GM19239 (cell line): ENCODE data around the gene FKBP8.

Experiments
- DNase-seq: peaks from one replicate; pipeline ENCODE4 v3.0.0; 2011; ENCODE audit warnings: low spot score; ENCODE audit not compliant: insufficient read length
- FAIRE-seq: peaks from 2 replicates; lab custom pipeline; 2011; peaks lifted over from hg19 to GRCh38; lab: Jason Lieb, UNC

Gene FKBP8

DNA sequence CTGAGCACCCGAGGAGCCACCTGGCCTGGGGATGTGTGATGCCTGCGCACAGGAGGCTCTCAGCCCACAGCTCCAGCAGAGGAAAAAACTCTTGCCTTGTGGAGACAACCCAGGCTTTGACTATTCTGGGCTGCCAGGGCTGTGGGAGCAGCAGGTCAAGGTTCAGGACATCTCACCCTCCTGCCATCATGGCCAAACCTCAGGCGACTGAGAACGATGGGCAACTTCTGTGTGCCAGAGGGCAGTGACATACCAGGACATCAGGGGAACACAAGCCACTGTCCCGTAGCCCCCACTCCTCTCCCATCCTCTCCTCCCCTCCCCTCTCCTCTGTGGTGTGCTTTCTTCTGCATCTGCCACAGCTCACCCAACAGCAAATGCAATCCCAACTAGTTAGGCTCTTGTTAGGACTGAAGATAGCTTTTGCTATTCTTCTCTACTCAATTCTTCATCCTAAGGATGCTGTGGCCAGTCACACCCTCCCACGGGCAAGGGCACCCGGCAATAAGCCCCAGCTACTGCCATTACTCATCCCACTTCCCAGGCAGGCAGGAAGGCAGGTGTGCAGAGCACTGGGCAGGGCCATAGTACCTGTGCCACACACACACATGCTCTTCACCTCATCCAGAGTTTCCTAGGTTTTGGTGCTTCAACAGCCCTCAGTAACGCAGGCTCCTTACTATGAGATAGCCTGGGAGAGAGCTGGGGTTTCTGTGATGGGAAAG lies 38.3 kb downstream of the FKBP8 start:
- no peak for FAIRE-seq

DNA sequence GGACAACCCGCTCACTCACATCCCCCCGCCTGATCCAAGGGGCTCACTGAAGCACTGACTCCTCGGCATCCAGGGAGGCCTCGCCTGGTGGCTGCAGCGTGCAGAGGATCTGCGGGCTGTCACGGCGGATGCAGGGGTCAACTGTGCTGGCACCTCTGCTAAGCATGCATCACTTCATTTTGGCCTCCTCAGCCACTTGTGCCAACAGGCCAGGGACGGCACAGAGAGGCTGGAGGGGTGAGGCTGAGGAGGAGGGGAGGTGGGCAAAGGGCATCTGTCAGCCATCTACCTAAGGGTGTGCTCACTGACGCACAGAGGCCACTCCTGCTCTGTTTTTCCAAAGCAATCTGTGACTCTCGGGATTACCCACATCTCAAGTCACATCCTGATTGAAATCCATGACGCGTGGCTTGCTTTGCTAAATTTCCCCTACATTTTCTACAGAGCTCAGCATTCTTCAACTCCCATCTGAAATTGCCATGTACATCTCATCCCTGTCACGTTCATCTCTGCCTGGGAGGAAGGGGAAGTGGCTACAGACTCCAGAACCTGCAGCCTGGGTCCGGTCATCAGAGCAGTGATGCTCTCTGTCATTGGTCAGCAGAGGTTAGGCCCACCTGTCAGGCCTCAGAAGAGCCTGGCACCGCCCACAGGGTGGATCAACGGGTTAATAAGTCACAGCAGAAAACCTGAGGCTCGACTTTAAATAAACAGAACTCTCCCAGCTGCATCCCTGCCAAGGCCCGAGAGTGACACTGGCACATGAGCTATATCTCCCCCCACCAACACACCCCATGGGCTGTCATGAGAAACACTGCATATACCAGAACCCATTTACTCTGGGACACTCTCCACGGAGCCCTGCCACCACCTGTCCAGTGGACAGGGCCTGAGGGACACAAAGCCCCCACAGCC lies 39.1 kb downstream of the FKBP8 start:
- FAIRE-seq (peak; percentile 97), DNase-seq (peak; percentile 74)

More for the DNA sequence above, 38.3 kb downstream of the FKBP8 start:
- no peak for DNase-seq

DNA sequence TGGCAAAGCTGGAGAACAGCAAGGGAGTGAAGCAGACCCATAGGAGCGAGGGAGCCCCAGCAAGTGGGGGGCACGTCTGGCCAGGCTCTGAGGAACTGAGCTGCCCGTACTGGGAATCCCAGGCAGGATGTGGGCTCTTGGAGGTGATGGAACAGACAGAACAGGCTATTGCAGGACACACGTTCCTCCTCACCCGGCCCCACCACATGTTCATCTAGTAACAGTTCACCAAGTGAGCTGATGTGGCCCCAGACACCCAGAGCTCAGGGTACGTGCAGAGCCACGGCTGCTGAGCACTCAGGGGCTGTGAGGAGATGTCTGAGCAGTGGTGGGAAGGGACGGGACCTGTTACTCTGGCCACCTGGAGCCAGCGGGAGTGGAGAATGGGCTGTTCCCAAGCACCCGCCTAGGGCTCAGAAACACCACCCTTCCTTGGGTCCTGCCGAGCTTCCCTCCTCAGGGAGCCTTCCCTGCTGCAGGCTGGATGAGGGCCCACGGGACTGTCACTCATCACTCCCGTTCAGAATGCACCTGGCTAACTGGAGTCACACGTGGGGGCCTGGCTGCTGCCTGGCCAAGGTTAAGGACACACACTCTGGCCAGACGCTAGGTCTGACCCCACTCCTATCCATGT lies 39.9 kb downstream of the FKBP8 start:
- no peak for DNase-seq
- no peak for FAIRE-seq

DNA sequence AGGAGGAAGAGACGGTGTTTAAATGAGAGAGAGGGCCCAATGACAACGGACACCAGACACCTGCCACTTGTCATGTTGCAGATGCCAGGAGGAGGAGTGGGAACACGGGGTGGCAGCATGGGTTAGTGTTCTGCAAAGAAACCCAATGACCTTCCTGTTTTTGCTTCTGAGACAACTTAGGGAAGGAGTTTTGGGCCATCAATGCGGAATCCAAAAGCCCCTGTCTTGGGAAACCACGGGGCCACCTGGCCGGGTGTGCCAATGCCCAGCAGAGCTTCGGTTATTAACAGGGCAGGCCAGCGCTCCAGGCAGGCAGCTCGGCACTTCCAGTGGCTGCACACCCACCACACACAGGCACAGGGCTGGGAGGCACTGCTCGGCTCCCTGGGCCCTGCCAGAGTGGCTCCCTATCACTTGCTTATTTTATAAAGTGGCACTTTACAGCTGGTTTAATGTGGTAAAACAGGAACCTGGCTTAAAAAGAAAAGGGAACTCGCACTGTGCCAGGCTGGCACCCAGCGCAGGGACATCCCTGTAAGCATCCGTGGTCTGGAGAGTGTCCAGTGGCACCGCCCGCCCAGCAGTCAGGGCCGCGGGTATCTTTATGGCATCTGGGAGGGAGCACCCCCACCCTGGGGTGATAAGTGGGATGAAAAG lies 40.6 kb downstream of the FKBP8 start:
- no peak for DNase-seq
- no peak for FAIRE-seq

DNA sequence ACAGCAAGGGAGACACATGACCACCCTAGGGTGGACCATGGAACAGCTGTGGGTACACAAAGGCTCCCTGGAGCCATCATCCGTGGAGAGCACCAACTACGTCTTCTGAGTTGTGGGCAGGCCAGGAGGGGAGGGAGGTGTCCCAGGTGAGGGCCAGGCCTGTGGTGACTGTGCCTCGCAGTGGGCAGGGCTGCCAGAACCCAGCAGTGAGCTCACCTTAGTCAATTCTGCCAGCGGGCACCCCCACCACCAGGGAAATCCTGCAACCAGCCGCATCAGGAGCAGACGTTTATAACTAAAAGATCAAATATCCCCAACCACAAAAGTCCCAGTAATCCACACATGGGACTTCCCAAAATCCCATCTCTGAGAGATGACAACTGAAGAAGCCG lies 41.1 kb downstream of the FKBP8 start:
- FAIRE-seq, result no peak
- no peak for DNase-seq

DNA sequence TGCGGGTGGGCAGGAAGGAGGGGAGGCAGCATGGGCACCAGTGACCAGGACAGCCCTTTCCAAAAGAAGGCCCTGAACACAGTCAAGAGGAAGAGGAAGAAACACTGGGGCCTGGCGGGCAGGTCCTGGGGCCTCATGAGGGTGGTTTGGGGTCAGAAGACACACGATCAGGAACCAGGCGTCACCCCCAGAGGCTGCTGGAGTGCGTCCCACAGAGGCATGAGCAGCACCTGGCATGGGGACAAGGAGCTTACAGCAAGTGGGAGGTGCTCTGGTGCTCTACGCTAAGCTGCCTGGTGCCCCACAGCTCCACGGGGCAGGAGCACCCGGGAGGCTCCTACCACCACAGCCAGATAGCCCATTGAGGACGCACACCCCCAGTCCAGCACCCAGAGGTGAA lies 41.5 kb downstream of the FKBP8 start:
- FAIRE-seq (no peak), DNase-seq (no peak)

DNA sequence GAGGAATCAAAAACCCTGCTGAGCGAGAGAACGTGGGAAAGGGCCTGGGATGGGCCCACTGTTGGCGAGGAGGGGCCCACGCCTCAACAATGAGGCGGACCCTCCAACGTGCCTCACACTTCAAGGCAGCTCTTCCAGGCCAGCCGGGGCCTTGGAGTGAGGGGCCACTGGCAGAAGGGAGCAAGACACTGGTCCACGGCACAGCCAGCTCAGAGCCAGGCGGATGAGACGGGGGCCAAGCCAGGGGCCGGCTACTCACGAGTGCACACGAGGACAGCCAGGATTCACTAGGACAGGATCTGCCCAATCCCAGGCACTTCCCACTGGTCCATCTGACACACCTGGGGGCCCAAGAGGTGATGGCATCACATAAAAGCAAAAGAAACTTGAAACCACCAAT lies 42.0 kb downstream of the FKBP8 start:
- FAIRE-seq (no peak), DNase-seq (no peak)

DNA sequence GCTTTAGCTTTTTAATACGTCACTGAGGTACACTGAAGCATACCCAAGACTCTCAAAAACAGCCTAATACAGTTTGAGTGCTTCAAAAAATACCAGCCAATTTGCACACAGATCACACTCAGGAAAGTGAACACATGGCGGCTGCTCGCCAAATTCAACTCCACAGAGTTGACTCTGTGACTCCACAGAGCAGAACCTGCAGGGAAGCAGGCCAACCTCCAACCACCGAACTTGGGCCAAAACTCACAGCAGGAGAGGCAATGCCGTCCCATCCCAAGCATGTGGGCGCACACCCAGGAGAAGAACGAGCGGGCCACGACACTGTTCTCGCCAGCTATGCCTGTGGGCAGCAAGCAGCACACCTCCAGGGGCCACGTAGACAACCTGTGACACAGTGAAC lies 42.6 kb downstream of the FKBP8 start:
- FAIRE-seq (no peak), DNase-seq (no peak)

DNA sequence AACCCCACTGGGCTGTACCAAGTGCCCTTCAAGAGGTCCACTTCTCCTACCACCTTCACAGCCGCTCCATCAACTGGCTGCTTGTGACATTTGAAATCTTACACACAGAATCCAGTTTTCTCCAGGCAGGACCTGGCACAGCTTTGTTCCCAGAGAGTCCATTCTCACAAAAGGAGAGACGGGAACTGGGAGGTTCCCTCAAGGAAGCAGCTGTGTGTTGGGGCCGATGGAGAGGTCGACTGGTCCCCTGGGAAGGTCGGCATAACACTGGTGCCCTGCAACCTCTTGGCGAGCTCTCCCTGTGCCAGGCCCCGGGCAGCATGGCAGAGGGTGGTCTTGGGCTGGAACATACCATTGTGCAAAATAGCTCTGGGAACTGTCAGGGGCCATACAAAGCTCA lies 43.0 kb downstream of the FKBP8 start:
- DNase-seq (no peak), FAIRE-seq (no peak)

DNA sequence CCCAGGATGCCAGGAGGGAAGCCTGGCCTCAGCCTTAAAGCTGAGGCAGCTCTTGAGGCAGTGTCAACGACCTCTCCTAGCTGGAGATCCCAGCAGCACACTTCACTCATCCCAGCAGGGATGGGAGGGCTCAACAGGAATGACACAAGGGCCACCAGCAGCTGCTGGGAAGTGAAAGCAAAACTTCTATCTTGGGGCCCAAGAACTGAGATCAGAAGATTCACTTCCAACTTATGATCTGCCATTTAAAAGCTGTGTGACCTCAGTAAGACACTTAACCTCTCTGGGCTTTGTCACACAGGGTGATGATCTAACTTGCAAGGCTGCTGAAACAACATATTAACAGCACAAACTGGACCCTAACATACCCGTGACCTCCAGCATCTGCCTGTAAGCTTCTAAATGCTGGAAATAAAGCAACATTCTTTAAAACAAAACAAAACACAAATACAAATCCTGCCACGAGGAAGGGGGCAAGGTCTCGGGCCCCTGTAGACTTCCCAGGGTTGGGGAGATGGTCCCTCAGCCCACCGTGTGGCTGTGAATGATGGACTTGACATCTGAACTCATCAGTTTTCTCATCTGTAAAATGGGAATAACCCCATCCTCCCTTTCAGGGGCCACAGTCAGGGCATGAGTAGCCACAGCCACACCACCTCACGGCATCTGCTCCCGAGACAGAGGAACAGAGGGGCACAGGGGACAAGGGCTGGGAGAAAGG lies 44.2 kb downstream of the FKBP8 start:
- DNase-seq, result no peak
- peak; percentile 74 for FAIRE-seq

DNA sequence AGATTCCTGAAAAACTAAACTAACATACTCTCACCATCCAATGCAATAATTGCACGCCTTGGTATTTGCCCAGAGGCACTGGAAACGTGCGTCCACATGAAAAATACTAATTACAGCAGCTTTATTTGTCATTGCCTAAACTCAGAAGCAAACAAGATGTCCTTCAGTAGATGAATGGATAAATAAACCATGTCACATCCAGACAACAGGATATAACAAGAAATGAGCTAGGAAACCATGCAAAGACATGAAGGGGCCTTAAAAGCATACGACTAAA lies 46.5 kb downstream of the FKBP8 start:
- no peak for FAIRE-seq
- DNase-seq, result no peak

DNA sequence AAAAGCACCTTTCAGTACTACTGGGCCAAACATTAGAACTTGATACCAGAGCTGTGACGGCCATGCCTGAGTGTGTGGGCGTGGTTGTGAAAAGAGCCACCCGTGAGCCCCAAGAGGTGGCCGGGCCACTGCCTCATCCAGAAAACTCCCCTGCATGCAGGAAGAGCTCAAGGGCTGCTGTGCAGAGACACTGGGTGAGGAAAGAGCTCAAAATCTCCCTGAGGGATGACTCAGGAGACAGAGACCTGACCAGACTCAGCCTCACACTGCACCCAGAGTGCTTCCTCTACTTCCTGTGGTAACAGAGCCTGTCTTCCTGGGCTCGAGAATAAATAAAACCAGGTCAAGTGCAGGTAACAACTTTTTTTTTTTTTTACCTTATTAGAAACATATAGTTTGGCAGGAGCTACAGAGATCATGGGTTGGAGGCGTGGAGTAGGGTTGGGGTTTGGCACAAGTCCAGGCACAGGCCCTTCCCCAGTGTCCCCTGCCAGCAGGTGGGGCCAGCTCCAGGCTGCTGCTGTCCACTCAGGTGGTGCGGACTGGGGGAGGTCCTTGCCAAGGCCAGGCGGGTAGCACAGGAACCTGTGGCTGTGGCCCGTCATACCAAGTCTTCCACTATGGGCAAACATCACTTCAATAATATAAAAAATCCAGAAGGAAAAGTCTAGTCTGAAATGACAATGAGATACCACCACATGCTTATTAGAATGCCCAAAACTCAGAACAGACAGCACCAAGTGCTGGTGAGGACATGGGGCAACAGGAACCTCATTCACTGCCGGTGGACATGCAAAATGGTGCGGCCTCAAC lies 47.0 kb downstream of the FKBP8 start:
- DNase-seq (peak; percentile 40), FAIRE-seq (peak; percentile 53)

DNA sequence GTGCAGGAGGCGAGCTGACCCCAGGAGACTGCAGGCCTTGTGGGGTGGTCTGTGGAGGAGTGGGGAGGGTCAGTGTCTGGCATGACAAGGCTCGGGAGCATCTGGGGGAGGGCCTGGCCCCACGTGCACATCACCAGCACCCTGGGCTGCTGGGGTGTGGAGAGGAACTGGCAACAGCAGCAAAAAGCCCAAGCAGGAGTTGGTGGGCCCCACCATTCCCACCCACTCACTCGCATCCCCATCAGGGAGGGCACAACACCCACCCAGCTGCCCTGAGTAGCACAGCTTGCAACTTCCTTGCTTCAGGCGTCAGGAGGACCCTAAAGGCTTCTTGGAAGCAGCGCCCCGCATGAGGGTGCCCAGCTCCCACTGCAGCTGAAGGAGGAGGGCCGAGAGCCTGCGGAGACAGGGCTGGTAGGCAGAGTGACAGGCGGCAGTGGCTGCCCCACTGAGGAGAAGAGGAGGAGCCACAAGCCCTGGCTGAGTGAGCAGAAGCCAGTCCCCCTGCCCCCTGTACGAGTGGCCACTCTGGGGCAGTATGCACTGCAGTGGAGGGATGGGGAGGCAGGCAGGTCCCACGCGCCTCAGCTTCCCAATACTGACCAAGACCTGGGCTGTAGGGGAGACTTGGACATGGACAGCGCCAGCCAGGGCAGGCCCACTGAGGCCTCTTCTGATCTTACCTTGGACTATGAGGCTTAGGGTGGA lies 48.0 kb downstream of the FKBP8 start:
- no peak for FAIRE-seq

DNA sequence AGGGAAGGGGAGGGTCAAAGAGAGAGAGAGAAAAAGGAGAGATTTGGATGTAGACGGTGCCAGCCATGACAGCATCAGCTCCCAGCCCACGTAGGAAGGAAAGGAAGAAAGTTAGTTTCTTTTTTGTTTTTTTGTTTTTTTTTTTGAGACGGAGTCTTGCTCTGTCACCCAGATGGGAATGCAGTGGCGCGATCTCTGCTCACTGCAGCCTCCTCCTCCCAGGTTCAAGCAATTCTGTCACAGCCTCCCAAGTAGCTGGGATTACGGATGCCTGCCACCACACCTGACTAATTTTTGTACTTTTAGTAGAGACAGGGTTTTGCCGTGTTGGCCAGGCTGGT lies 49.1 kb downstream of the FKBP8 start:
- DNase-seq, result no peak
- no peak for FAIRE-seq

More for the DNA sequence above, 48.0 kb downstream of the FKBP8 start:
- DNase-seq, result no peak

DNA sequence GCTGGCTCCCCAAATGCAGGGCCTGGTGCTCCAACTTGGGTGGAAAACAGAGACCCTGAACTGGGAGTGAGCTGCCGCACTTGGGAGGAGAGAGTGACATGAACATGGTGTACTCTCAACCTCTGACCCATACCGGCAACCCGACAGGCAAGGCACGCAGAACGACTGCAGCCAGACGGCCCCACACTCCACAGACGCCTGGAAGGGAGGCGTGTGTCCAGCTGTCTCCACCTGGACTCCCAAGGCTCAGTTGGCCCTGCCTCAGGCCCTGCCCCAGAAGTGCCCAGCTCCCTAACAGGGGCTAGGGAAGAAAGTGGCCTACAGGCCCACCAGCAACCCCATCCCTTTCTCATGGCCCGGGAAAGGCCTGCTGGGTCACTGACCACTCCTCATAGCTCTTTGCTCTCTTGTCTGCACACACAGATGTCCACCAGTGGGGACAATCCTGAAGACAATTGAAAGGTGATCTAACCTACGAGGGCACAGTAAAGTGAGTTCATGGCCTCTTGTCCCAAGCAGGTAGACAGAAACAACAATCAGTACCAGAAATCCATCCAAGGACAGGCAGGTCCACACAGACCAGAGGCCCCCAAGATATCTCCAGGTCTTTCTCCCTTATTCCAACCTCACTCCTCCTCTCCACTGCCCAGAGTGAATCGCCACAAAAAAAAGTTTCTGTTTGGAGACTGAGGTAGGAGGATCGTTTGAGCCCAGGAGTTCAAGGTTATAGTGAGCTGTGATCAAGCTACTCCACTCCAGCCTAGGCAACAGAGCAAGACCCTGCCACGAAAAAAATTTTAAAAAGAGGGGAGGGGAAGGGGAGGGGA lies 49.7 kb downstream of the FKBP8 start:
- no peak for FAIRE-seq
- no peak for DNase-seq

DNA sequence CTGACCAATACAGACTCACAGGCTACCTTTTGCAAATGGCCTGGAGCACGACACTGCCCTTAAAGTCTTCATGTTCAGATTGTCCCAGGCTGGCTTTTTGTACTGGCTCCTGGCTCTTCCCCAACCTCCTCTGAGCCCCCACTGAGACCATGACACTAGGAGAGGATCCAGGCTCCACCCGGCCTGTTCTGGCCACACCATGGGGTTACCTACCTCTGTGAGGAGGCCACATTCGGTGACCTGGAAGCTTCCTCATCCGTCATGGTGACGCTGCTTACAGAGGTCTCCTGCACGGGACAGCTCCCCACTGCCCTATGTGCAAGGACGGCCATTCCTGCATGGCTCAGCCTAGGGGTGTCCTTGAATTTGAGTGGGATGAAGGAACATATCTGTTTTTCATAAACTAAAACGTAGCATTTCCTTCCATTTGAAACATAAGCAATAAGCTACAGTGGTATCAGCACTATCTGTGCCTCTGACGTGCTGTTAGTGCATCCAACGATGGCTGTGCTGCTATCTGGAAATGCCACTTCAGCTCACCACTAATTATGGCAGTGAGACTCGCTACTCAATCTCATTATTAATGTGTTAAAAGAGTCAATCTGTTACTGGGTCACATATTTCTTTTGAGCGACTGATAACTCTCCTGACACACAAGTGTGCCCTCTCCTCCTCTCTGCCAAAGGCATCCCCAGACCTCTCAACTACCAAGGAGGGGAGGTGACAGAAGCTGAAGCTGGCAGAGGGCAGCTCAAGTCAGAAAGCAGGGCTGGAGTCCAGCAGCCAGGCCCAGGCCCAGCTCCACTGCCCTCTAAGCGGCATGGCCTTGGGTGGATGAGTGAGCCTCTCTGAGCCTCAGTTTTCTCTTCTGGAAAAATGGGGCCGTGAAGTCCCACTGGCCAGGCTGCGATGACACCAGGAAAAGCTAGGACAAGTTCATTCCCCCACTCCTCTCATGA lies 51.1 kb downstream of the FKBP8 start:
- DNase-seq, result no peak
- no peak for FAIRE-seq

DNA sequence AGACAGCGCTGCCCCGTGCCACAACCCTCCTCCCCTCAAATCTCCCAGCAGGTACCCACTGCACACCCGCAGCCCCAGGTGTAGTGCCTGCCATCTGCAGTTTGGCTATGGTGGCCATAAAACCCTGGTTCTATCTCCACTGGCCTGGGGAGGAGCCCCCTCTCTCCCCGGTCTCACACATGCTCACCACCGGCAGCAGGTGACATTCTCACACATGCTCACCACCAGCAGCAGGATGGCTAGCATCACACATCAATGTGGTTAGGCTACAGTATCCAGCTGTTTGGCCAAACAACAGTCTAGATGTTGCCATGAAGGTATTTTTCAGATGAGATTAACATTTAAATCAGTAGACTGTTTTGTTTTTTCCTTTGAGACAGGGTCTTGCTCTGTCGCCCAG lies 52.6 kb downstream of the FKBP8 start:
- FAIRE-seq (no peak), DNase-seq (no peak)
